HepG2 (cell line): ENCODE measurements around the gene HECTD4. TPM values are rescaled to one million over a fixed set of nuclear protein-coding genes. Genes with fewer than 3 reads are reported as not detected.
A peak's percentile ranks its signal among the peaks of the same experiment; 100 is the strongest.

Experiments used
- AHDC1 ChIP-seq: sonication (generic); formaldehyde crosslinking; IDR thresholded peaks from 2 replicates; pipeline ENCODE4 v1.5.1; 2020; ENCODE audit warnings: mild to moderate bottlenecking, missing genetic modification reagents, borderline replicate concordance
- ARID2 ChIP-seq: sonication (generic); formaldehyde crosslinking; IDR thresholded peaks from 2 replicates; pipeline ENCODE4 v1.8.1; 2022; ENCODE audit warnings: mild to moderate bottlenecking, missing genetic modification reagents, borderline replicate concordance
- GATA4 ChIP-seq: sonication (generic); IDR thresholded peaks from 2 replicates; pipeline ENCODE4 v1.6.1; 2016; ENCODE audit warnings: antibody characterized with exemption, low read depth, borderline replicate concordance
- HOMEZ ChIP-seq: IDR thresholded peaks from 2 replicates; pipeline ENCODE4 v1.6.1; 2016; ENCODE audit warnings: low read depth
- JDP2 ChIP-seq: sonication (generic); formaldehyde crosslinking; IDR thresholded peaks from 2 replicates; pipeline ENCODE4 v1.8.1; 2022; ENCODE audit warnings: missing genetic modification reagents, borderline replicate concordance
- MTERF4 ChIP-seq: sonication (generic); formaldehyde crosslinking; IDR thresholded peaks from 2 replicates; pipeline ENCODE4 v1.8.0; 2023; ENCODE audit warnings: mild to moderate bottlenecking, missing genetic modification reagents
- TFDP1 ChIP-seq: IDR thresholded peaks from 2 replicates; pipeline ENCODE4 v1.6.1; 2016; ENCODE audit warnings: missing compliant biosample characterization, missing genetic modification reagents, borderline replicate concordance
- ZBTB10 ChIP-seq: sonication (generic); formaldehyde crosslinking; IDR thresholded peaks from 2 replicates; pipeline ENCODE4 v1.4.0; 2020; ENCODE audit warnings: missing genetic modification reagents, borderline replicate concordance
- ZNF619 ChIP-seq: sonication (generic); formaldehyde crosslinking; IDR thresholded peaks from 2 replicates; pipeline ENCODE4 v1.4.0; 2020; ENCODE audit warnings: mild to moderate bottlenecking, missing genetic modification reagents
- ZNF737 ChIP-seq: sonication (generic); formaldehyde crosslinking; IDR thresholded peaks from 2 replicates; pipeline ENCODE4 v1.5.0; 2020; ENCODE audit warnings: missing genetic modification reagents, mild to moderate bottlenecking, borderline replicate concordance
- ZNF775 ChIP-seq: sonication (generic); formaldehyde crosslinking; IDR thresholded peaks from 2 replicates; pipeline ENCODE4 v1.4.0; 2020; ENCODE audit warnings: missing genetic modification reagents, mild to moderate bottlenecking, moderate library complexity, borderline replicate concordance
- polyA plus RNA-seq, 8 experiments: library from polyadenylated mRNA; depleted of rRNA in 3 of 8; stranded (reverse) in 7 of 8; unstranded in 1 of 8; fragments of >200 nt; fragmentation: Illumina TruSeq in 4 of 8; extraction: Trizol in 4 of 8; gene quantifications; 2 replicates each; pipeline versions ENCODE4 v1.2.1 to v1.2.3, GENCODE V29; 2011 to 2016; ENCODE audit warnings: low read depth in 4 of 8, missing spikeins in 1 of 8, mixed read lengths in 1 of 8; ENCODE audit not compliant: insufficient read depth in 1 of 8
- total RNA-seq, 5 experiments: library from RNA; depleted of rRNA; stranded (reverse); fragments of >200 nt; fragmentation: Illumina TruSeq; extraction: Trizol; gene quantifications; 2 replicates each; pipeline ENCODE4 v1.2.3, GENCODE V29; 2016; ENCODE audit warnings: low read depth in 1 of 5

Gene HECTD4
- total and polyA plus RNA-seq, 2 of the 13 experiments (the other 11 are each of a cell fraction or from before 2014, with no cell fraction given): 9.0 to 11.4 TPM

- TF ChIP-seq ZBTB10 (CRISPR knock-in tag) (0 out of 2 replicates have a peak, but pooled peaks have one; percentile 32), HOMEZ (CRISPR knock-in tag) (no peak), GATA4 (peak; percentile 75; the same call in 1 of the 2 replicates), ZNF775 (CRISPR knock-in tag) (no peak), ZNF737 (CRISPR knock-in tag) (0 out of 2 replicates have a peak, but pooled peaks have one; percentile 80), TFDP1 (no peak), MTERF4 (CRISPR knock-in tag) (peak; percentile 83; the same call in 1 of the 2 replicates), ZNF619 (CRISPR knock-in tag) (peak; percentile 79; the same call in 1 of the 2 replicates), JDP2 (no peak), ARID2 (CRISPR knock-in tag) (no peak; the same call in 1 of the 2 replicates), AHDC1 (CRISPR knock-in tag) (no peak)
Measured at GRCh38 chr12:112125250-112125999, 256.8 kb downstream of the HECTD4 start, which contains the start of gene TRAFD1 (continued).
